CD4-positive, alpha-beta T cell treated with Interferon alpha-2 for 1 hour (primary cell): Measurements from ENCODE around the gene MCAM.

ENCODE experiments used
- DNase-seq, 2 donors: peaks; one replicate each; pipeline ENCODE4 v3.0.0-alpha.2; 2020 to 2022

The MCAM gene

DNA sequence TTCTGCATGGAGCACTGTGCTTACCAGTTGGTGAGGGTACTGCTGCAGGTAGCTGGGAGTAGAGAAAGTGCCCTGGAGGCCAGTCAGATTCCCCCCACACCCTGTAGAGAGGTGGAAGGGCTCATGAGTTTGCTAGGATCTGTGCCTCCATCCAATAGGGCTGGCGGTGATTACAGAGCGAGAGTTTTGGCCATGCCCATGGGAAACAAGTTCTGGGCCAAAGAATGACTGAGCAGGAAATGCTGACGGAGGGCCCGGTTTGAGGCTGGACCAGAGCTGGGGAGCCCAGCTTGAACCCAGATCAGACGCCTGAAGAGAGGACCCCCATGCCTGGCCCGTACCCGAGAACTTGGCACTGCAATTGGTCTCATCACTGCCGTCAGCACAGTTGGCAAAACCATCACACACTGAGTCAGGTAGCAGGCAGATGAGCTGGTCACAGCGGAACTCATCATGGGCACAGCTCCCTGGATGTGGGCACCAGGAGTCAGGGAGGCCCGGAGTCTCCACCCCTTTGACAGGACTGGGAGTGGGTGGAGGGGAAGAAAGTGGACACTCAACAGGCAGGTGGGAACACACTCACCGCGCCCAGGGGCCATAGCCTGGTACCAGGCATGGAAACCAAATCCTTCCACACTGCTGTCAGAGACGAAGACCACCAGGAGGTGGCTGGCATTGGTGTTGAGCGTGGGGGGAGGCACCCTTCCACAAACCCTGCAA lies 27.5 kb upstream of the MCAM start:
- DNase-seq, result no peak

DNA sequence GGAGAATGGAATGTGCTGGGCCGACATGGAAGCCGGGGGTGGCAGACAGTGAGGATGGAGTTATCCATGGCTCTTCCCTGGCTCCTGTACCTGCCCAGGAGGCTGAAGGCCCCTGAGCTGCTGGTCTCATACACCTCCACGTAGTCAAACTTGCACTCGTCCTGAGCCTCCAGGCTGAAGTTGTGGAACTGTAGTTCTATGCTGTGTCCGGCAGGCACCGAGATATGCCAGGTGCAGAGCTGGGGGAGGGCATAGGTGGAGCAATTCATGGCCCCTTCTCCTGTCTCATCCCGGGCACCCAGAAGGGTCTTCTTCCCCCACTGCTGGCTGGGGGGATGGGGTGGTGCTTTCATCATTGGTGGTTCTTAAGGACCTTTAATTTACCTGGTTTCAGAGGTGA lies 26.8 kb upstream of the MCAM start:
- no peak for DNase-seq

GRCh38 chr11:119342362-119343130 lies 25.6 kb upstream of the MCAM start:
- DNase-seq, result no peak

DNA sequence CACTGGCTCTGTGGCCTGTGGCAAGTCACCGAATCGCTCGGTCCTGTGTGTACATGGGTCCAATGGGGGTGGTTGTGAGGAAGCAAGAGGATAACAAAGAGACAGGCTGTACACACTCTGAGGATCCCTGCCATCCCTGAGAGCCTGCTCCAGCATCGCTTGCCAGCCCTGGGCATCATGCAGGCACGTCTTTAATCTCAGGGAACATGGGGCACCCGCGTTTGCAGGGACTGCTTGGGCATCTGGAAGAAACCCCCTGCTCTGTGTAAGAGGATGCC lies 25.0 kb upstream of the MCAM start:
- no peak for DNase-seq

DNA sequence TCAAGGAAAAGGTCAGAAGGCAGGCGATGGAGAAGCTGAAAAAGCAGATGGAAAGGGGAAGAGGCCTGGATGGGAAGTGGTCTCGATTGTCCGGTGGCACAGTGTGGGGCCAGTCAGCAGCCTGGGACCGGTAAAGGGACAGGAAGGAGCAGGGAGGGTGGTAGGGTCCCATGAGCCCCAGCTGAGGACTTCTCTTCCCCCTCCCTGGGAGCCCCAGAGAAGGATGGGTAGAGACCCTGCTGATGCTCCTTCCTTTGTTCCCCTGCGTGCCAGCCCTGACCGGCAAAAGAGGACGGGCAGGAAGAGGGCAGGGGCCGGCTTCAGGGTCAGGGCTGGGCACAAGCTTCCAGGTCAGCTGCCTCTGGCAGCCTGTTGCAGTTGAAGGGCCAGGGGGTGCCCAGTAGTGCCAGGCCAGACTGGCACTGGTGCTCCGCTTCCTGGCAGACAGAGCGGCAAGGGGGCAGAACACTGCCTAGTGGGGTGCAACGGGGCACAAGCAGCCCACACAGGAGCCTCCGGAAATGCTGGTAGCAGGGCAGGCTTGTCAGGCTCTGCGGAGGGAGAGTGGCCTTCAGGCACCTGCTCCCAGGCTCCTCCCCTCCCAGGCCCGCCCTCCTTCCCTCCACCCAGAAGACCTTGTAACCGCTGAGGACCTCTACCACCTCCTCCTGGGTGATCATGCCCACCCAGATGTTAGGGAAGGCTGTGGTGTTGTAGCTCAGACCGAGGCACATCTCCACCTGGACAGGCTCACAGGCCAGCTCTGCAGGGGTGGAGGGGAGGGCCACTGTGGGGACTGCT lies 24.5 kb upstream of the MCAM start:
- DNase-seq, result no peak

DNA sequence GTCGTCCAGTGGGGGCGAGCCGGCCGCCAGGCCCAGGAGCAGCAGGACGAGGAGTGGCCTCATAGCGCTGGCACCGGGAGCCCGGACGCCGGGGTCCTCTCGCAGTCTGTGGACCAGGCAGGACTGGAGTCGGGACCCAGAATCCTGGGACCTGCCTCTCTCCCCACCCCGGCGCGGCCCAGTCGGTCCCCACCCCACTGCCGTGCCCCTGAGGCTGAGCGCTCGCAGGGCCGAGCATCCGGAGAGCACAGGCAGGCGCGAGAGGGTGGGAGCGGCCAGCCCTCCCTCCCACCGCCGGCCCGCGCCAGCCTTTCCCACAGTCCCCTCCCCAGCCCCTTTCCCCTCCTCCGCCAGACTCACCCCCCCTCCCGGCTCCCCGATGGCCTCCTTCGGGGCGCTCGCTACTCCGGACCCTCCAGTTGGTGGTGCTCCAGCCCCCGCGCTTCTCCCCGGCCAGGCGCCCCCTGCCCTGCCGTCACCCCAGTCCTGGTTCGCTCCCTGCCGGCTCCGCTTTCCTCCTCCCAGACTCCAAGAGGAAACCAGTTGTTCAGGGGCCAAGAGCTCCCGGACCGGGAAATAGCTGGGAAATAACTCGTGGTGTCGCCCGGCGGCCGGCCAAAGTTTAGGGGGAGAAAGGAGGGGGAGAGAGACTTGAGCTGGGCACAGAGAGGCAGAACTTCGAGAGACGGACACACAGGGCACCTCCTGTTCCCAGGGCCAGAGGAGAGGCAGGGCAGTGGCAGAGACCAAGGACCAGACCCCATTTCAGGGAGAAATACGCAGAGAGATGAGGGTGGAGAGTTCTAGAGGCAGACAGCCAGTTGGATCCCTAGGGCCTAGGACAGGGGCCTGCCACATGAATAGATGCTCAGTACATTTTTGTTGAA lies 23.6 kb upstream of the MCAM start, which contains the start of gene C1QTNF5:
Gene C1QTNF5 (minus strand): TSS at position 549 of the 887 bp plus-strand sequence. CDS start 486 bp downstream, at position 63.
- no peak for DNase-seq

DNA sequence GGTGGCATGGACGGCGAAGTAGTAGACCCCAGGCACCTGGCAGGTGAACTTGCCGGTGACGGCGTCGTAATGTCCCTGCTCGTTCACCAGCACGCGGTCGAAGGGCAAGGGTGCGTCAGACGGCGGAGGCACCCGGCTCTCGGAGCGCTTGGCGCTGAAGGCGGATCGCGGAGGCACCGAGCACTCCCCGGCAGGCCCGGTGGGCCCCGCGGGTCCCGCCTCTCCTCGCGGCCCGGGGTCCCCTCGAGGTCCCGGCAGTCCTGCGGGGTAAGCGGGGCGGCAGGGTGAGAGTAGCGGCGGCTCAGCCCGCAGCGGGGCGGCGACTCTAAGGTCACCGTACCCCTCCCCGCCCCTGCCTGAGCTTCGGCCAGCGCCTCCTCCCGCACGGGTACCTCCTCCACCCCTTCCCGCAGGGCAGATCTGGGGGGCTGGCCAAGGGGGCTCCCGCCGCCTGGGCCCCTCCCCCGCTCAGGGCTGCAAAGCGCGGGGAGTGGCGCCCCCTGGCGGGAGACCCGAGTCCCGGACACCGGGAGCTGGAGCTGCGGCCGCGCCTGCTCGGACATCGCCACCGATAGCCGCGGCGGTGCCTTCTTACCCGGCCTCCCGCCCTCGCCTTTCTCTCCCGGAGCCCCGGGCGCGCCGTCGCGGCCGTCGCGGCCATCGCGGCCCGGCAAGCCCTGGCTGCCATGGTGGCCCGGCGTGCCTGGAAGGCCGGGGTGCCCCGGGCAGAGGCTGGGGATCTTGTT lies 22.8 kb upstream of the MCAM start:
- DNase-seq, result peak; percentile 19 to 32

DNA sequence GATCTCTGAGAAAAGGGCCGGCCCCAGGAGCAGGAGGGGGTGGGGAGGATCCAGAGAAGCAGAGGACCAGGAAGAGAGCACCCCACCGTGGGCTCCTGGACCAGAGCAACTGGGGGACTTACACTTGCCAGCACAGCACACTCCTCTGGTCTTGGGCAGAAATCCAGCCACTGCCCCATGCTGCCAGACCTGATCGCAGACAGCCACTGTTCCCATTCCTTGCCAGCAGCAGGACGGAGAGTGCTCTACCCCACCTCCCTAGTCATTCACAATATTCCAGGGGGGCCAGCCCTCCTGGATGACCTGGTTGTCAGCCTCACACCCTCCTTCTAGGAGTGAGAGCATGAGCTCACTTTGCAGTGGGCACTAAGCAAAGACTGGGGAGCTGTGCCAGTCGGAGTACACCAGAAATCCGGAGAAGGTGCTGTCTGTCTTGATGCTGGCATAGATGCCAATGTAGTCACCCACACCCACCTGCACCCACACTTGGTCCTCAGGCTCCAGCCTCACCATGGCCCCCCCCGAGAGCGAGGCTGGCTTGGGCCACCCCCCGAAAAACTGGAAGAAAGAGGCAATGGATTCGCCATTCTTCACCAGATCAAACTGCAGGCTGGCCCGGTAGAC lies 22.1 kb upstream of the MCAM start:
- no peak for DNase-seq

- DNase-seq, result peak; percentile 61 to 77
These were observed 21.5 kb upstream of the MCAM start for GRCh38 chr11:119338318-119338890.

DNA sequence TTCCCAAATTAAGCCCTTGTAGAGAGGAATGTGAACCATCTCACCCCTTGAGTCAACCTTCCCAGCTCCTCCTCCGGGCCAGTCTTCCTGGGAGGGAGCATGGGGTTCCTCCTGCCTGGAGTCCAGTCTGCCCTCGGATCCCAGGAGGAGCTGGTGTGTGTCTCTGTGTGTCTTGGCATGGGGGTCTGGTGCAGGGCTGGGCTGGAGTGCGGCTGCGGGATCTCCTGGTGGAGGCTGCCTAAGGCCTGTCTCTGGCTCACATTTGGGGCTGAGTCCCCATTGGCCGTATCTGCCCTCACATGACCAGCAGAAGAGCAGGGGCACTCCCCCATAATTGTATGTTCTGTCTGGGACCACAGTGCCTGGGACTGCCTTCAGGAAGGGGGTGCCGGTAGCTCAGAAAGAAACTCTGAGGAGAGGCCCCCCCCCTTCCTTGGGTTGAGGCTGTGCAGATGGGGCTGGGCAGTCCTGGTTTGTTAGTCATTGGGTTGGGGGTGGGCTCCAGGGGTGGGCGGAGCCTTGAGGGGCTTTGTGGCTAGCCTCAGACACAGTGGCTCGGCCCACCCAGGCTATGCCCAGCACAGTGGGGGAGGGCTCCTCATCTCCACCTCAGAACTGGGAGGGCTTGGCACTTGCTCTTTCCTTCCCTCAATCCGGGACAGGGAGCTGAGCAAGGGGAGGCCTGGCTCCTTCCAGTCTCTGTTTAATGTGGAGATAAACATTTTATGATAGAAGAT lies 20.8 kb upstream of the MCAM start:
- no peak for DNase-seq

- DNase-seq, result no peak
These were observed 20.0 kb upstream of the MCAM start for GRCh38 chr11:119336744-119337469.

- DNase-seq, result no peak
These were observed 19.0 kb upstream of the MCAM start for GRCh38 chr11:119335655-119336543.

DNA sequence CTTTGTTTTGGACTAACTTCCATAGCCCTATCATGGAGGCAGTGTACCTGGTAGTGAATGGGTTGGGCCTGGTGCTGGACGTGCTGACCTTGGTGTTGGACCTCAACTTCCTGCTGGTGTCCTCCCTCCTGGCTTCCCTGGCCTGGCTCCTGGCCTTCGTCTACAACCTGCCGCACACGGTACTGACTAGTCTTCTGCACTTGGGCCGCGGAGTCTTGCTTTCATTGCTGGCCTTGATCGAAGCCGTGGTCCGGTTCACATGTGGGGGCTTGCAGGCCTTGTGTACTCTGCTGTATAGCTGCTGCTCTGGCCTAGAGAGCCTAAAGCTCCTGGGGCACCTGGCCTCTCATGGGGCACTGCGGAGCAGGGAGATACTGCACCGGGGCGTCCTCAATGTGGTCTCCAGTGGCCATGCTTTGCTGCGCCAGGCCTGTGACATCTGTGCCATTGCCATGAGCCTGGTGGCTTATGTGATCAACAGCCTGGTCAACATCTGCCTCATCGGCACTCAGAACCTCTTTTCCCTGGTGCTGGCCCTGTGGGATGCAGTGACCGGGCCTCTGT lies 18.2 kb upstream of the MCAM start:
- no peak for DNase-seq

DNA sequence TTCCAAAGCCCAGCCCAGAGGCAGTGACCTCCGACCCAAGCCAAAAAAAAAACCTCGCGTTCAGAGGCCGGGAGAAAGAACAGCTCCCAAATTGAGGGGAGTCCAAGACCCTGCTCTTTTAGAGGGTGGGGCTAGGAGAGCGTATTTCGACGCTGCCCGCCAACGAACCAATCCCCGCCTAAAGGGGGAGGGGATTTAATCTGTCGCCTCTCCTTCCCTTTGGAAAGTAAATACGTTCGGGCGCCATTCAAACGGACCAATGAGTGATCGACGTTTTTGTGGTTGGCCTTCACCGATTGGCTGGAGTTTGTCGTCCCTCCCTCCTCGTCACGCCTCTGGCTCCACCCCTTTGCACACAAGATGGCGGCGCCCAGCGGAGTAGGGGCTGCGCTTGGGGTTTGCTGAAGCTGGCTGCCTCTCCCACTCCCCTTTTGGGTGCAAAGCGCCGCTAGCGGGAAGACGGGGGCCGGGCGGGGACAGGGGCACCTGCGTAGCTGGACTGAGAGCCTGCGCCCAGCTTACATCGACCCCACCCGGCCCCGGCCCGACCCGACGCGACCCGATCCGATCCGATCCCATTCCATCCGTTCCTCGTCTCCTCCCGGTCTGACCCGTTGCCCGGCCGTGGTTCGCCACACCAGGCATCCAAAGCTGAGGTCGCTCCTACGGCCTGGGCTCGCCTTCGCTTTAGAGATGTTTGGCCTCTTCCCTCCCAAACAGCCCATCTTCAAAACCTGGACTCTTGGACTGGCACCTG lies 17.4 kb upstream of the MCAM start, which contains the start of gene RNF26:
Gene RNF26 (plus strand): TSS at position 354 of the 757 bp plus-strand sequence. CDS start 596 bp downstream, outside the sequence.
- peak; percentile 95 to 97 for DNase-seq

DNA sequence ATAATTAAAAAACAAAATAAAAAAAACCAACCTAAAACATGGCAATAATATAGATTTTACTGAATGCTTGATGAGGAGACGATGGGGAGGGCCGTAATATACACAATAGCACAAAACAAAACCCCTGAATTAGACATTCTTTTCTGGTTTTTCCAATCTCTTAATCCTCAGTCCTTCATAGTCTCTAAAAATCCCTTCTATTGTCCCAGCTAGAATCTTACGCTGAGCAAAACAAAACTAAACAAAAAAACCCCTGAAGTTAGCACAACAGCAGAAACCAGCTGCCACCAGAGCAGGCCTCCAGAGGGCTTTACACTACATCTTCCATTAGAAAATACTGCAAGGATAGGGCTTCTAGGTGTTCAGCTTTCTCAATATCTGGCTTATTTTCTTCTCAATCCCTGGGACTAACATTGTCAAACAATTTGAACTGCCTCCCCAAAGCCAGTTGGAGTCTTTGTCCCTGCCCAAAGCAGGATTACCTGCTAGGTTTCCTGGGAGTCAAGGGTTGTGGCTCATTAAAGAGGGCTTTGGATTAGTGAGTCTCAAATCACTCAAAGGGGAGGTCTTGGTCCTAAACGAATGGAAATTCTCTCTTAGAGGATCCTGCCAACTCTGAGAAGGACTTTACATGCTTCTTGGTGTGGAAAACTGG lies 15.3 kb upstream of the MCAM start:
- no peak for DNase-seq

GRCh38 chr11:119330237-119330636 lies 13.3 kb upstream of the MCAM start:
- no peak for DNase-seq

DNA sequence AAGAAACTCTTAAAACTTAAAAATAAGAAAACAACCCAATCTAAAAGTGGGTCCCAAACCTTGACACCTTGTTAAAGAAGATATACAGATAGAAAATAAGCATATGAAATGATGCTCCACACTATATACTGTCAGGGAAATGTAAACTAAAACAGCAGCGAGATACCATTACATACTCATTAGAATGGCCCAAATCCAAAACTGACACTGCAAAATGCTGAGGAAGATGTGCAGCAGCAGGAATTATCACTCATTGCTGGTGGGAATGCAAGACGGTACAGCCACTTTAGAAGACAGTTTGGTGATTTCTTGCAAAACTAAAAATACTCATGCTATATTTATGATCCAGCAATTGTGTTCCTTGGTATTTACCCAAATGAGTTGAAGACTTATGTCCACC lies 12.4 kb upstream of the MCAM start:
- DNase-seq, result no peak
